GM19099 (cell line): ENCODE data around the gene HIBADH.

Experiments used
- POLR2A ChIP-seq: IDR thresholded peaks from 3 replicates; pipeline ENCODE4 v1.6.1; 2011; ENCODE audit warnings: low read depth; ENCODE audit not compliant: insufficient read length; ENCODE audit errors: extremely low read depth

HIBADH gene

GRCh38 chr7:27662490-27663205, at the start of gene HIBADH:
Gene HIBADH, minus strand, starts transcription at chr7:27662883. Its CDS starts 95 bp downstream, at chr7:27662788.
- peak; percentile 83 for TF ChIP-seq POLR2A

DNA sequence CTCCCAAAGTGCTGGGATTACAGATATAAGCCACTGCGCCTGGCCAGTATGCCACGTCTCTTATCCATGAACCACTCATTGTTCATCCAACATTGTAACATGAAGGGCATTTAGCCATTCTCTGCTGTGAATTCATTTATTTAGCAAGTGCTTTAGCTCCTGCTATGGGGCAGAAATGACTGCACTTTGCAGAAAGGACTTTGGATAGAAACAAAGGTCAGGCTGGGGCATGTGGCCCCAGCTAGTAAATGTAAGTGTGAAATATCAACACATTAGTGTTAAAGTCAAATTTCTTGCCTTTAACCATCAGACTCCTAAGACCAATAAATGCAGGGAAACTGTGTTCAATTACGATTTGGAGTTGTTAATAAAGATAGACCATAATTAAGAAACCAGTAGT, 49.5 kb upstream of the HIBADH start:
- TF ChIP-seq POLR2A: no peak

DNA sequence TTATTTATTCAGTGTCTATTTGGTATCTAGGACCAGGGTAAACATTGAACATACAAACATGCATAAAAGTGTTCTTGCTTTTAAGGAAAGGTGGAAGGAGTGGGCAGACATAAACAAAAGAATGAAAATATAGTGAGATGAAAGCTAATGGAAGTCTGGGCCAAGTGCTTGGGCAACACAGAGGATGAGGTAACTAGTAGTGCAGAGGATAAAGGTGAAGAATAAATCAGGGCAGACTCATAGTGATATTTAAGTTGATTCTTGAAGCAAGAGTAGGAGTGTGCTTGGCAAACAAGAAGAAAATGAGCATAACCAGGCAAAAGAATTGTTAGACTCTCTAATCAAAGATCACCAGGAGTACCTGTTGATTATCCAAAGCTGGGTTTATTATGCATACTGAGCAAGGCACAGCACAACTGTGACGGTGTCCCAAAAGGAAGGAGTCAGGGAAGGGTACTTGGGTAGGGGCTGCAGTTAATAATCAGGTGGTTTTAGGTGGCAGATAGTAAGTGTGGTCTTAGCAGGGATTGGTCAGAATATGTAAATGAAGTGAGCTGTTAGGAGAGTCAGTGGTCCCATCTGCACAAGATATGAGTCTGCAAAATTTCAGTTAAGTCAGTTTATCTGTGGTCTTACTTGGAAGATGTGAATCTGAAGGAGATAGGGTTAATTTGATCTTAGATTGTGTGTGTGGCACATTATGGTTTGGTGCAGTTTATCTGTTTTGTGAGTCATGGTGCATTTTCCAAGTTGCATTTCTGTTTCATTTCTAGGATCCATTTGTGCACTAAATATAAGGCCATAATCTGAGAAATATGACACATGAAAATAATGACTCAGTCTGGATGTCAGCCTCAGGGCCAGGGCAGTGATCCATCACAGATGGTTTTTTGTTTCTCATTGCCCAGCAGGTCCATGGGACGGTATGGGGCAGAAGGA, 46.7 kb upstream of the HIBADH start:
- no peak for TF ChIP-seq POLR2A

DNA sequence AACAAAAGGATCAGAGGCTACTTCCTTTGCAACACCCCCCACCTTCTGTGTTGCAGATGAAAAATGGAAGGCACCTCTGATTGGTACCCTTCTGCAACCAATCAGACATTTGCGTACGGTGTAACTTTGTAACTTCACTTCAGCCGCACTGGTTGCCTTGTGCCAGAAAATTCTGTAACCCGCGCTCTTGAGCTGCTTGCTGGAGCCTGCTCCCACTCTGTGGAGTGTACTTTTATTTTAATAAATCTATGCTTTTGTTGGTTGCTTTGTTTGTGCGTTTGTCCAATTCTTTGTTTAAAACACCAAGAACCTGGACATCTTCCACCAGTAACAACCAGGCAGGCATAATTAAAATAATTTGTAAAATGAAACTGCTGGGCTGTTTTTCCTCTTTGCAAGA, 45.8 kb upstream of the HIBADH start:
- no peak for TF ChIP-seq POLR2A

DNA sequence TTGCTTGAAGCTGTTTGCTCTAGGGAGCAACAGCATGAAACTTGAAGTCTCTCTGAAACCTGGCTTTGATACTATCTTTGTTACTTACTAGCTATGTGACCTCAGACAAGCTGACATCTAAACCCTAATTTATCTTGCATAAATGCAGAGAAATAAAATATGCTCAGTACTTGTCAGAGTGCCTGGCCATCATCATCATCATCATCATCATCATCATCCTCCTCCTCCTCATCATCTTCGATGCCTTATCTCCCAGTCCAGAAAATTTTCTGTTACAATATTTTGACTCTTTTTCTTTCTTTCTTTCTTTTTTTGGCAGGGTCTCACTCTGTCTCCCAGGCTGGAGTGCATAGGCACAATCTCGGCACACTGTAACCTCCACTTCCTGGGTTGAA, 42.5 kb upstream of the HIBADH start:
- TF ChIP-seq POLR2A: no peak

GRCh38 chr7:27704422-27705199, 41.9 kb upstream of the HIBADH start:
- TF ChIP-seq POLR2A: no peak

DNA sequence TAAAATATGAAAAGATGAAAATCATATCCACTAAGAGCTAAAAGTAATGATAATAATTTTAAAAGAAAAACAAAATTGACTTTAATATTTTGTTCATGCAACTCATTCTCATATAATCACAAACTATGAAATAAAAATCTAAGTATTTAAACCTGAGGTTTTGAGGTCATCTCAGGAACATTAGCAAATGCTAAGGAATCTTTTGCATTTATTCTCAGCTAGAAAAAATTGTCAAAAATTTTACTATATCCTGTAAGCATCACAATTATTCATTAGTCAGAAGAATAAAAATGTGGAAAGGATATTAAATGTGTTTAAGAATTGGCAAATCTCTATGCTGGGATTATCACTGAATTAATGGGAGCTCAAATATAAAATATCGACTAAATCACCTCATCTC, 40.5 kb upstream of the HIBADH start:
- no peak for TF ChIP-seq POLR2A

DNA sequence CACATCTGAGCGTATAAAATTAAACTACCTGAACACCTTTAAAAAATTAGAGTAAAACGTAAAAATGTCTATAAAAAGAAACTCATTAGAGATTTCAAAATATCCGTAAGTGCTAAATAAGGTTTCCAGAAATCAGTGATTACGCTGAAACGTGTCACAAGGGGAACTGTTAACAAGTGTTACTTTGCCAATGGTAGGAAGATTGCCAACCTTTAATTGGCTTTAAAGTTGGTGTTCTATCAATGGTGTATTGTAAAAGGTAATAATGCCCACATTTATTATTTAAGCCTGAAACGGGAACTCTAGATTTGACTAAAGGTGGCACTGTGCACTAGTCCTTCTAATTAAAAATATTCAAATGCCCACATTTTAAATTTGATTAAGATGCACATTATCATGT, 37.8 kb upstream of the HIBADH start:
- TF ChIP-seq POLR2A: no peak

- no peak for TF ChIP-seq POLR2A
Observed at GRCh38 chr7:27699751-27700150, 37.1 kb upstream of the HIBADH start.

- no peak for TF ChIP-seq POLR2A
Observed at GRCh38 chr7:27697861-27698430, 35.3 kb upstream of the HIBADH start.

GRCh38 chr7:27695096-27695495, 32.4 kb upstream of the HIBADH start:
- TF ChIP-seq POLR2A: no peak

DNA sequence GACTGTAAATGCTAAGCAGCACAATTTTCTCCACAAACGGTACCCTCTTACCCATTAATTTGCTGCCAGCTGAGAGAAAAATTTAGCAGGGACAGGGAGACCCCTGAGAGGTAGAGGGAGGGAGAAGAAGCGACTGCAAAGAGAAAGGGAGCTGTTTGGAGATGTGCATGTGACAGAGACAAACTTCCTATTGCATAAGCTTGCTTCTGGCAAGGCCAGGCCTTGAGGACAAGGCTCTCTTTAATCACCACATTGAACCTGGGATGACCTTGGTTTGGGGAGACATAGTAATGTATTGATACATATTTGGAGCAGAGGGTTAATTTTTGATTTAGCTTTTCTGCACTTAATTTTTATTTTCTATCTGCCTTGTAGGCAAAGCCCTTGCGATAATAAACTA, 31.1 kb upstream of the HIBADH start:
- TF ChIP-seq POLR2A: no peak

DNA sequence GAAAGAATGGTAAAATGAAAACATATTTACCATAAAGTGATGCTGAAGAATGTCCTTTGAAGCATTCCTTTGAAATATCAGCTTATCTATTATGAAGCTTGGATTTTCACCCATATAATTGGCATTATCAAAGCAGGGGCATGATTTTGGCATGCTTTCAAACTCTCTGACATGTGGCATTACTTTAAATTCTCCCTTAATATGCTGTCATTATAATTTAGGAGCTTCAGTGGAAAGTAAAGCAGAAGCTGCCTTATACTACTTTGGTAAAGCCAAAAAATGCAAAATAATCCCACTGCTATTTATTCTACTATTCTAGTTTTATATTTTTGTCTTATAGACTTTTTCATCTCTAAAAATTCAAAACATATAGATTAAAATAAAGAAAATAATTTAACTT, 28.0 kb upstream of the HIBADH start:
- TF ChIP-seq POLR2A: no peak

- no peak for TF ChIP-seq POLR2A
Observed at GRCh38 chr7:27689591-27690164, 27.0 kb upstream of the HIBADH start.

GRCh38 chr7:27689150-27689549, 26.5 kb upstream of the HIBADH start:
- TF ChIP-seq POLR2A: no peak
